Activated CD8-positive, alpha-beta memory T cell treated with anti-CD3 and anti-CD28 coated beads, Interleukin-2, amount 50 U/mL, for 24 hours (primary cell): ENCODE results near the gene EIF2B4.
A peak's percentile ranks its signal among the peaks of the same experiment; 100 is the strongest.
"Not testable (repeated sequence)": the region's sequence is repeated elsewhere in the genome, so short reads cannot be mapped to it uniquely, and the experiment has no call there.

Experiments used
- DNase-seq: peaks from one replicate; pipeline ENCODE4 v3.0.0-alpha.2; 2020; ENCODE audit errors: extremely low read depth

The EIF2B4 gene

DNA sequence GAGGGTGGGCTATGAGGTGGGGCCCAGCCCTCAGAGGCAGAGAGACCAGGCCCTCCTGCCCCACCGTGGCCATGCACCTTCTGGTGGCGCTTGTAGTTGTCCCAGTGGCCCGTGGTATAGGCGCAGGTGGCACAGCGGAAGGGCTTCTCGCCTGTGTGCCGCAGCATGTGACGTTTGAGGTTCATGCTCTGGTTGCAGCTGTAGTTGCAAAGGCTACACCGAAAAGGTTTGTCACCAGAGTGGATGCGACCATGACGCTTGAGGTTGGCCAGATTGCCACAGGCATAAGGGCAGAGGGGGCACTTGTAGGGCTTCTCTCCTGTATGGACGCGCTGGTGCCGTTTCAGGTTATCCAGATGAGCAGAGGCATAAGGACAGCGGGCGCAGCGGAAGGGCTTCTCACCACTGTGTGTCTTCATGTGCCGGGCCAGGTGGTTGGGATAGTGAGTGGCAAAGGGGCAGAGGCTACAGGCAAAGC lies 7.5 kb upstream of the EIF2B4 start:
- no peak for DNase-seq

DNA sequence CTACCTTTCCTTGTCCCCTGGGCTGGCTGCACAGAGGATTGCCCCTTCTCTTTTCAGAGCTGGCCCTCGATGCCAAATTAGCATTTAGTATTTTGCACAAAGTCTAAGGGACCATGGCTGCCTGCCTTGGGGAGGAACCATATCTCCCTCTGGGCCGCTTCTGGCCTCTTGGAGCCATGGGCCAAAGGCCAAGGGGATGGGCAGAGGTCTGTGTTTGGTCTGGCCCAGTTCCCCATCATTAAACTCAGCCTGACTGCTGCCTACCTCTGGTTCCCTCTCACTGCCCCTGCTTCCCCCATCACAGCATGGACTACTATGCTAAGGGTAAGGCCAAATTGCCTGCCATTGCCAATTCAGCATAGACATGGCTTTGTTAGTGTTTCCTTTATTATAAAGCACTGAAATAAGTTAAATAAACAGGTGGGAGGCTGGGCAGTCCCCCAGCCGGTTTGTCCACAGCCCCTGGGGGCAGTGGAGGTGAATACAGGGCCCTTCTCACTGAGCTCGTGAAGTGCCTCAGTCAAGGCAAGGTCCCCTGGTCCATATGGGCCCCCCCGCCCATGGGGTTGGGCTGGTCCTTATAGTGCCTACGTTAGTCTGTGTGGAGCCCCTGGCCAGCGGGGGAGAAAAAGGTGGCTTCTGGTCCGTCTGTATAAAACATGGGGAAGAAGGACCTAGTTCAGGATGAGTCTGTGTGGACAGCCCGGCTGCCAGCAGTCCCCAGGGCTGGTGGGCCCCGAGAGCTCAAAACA lies 6.9 kb upstream of the EIF2B4 start:
- no peak for DNase-seq

DNA sequence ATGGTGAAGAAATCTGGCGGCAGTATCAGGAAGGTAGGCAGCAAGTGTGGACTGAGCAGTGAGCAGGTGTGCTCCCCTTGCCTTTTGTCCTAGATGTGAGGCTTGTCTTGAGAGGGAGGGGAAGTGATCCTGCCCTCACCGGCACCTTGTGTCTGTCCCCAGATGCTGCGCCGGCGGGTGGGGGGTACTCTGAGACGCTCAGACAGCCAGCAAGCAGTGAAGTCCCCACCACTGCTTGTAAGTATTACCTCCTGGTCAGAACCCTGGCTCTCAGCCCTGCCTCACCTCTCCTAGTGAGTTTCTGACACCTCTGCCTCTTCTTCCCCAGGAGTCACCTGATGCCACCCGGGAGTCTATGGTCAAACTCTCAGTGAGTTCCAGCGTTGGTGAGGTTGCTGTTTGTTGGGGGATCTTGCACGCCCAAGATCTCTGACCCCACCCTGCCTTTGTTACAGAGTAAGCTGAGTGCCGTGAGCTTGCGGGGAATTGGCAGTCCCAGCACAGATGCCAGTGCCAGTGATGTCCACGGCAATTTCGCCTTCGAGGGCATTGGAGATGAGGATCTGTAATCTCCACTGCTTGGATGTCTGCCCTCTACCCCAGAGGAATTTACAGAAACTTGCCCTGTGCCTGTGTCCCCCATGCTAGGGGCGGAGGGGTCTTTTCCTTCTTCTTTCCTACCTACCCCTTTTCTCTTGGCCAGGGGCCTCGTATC lies 6.2 kb upstream of the EIF2B4 start:
- no peak for DNase-seq

DNA sequence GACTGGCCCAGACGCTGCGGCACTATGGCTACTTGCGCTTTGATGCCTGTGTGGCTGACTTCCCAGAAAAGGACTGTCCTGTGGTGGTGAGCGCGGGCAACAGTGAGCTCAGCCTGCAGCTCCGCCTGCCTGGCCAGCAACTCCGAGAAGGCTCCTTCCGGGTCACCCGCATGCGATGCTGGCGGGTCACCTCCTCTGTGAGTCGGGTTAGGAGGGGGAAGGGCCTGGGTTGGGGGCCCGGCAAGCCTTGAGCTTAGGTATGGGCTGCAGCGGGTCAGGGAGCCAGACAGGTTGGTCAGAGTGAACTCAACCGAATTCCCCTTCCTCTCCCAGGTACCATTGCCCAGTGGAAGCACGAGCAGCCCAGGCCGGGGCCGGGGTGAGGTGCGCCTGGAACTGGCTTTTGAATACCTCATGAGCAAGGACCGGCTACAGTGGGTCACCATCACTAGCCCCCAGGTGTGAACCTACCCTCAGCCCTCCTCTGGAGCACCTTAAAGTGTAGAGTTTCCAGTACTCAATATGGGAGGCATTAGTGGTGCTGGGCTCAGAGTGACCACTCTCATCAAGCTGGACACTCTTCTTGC lies 5.5 kb upstream of the EIF2B4 start:
- DNase-seq, result no peak

DNA sequence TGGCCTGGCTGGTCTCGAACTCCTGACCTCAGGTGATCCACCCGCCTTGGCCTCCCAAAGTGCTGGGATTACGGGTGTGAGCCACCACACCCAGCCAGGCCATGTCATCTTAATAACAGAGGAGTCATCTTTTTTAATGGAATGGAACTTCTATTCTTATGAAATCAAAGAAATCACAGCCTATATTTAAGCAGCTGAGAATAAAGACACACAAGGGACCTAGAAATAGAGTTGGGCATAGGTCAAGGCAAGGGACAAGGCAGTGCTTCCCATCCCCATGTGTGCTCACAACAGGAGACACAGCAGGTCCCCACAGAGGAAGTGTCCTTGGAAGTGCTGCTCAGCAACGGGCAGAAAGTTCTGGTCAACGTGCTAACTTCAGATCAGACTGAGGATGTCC lies 3.4 kb upstream of the EIF2B4 start:
- no peak for DNase-seq

DNA sequence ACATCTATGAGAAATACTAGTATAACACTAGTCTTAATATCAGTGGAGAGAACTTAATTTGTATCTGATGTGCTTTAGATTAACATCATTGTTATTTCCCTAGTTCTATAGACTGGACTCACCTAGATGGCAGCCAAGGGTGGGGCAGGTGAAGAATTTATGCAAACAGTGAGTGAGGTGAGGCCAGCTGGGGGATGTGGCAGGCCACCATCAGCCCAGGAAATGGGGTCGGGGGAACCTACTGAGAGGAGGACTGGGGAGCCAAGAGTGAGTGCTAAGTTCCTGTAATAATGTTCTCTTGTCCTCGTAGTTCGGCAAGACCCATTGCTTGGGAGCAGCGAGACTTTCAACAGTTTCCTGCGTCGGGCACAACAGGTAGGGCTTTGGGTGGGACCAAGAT lies 2.8 kb upstream of the EIF2B4 start:
- no peak for DNase-seq

DNA sequence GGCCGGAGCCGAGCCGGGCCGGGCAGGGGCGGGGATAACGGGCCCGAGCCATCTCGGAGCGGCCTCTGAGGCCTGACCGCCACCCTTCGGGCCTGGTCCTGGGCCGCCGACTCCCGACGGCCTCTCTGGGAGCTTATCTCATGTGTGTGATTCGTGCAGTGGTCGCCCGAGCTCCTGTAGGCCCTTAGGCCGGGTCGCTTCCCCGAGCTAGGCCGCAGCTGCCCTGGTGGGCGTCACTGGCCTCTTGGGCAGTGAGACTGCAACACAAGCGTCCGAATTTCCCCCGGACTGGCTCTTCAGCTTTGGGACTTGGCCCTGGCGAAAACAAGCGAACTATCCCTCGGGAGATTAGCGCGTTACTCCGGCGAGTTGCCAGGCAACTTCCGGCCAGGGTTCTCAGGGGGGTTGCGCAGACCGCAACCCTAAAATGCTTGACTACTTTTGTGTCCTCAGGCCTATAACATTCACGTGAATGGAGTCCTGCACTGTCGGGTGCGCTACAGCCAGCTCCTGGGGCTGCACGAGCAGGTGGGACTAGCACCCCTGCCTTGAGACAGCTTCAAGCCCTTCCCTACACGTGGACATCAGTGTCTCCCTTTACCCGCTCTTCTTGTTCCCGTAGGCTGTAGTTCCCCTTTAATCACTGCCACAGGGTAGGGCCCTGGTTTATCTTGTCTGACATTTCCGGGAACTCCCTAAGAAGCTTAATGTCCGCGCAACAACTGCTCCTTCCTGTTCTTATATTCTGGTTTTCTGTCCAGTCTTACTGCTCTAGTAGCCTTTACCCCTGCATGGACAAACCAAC lies 880 bp upstream of the EIF2B4 start:
- no peak for DNase-seq

DNA sequence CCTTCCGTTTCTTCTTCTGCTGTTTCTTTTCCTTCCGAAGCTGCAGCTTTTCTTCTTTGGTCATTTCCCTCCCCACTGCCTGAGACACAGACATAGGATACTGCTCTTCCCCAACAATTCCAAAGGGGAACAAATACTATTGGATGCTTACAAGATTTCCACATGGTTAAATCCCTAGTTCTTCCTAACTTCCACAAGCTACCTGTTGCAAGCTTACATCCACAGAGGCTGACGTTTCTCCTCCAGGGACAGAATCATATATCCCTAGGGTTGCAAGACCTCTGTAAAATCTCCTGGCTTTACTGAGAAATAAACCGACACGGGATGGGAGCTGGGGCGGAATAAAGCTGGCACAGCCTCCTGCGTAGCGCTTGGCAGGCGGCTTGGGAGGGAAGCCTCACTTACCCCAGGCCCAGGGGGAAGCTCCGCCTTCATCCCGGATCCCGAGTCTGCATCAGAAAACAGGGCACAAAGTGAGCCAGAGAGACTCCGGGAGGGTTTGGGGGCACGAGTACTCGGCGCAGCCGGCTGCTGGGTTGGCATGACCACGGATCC lies 590 bp downstream of the EIF2B4 start:
- no peak for DNase-seq

DNA sequence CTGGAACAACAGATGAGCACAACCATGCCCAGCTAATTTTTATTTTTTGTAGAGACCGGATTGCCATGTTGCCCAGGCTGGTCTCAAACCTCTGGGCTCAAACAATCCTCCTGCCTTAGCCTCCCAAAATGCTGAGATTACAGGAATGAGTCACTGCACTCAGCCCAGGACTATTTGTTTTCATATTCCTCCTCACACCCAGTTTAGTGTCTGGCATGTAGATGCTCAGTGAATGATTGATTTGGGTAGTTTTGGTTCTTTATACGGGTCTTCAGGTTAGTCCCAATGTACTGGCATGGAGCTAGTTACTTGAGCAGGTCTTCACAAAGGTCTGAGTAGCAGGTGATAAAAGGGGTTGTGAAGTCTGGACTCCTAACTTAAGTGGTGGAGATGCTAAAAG lies 6.2 kb downstream of the EIF2B4 start:
- no peak for DNase-seq

DNA sequence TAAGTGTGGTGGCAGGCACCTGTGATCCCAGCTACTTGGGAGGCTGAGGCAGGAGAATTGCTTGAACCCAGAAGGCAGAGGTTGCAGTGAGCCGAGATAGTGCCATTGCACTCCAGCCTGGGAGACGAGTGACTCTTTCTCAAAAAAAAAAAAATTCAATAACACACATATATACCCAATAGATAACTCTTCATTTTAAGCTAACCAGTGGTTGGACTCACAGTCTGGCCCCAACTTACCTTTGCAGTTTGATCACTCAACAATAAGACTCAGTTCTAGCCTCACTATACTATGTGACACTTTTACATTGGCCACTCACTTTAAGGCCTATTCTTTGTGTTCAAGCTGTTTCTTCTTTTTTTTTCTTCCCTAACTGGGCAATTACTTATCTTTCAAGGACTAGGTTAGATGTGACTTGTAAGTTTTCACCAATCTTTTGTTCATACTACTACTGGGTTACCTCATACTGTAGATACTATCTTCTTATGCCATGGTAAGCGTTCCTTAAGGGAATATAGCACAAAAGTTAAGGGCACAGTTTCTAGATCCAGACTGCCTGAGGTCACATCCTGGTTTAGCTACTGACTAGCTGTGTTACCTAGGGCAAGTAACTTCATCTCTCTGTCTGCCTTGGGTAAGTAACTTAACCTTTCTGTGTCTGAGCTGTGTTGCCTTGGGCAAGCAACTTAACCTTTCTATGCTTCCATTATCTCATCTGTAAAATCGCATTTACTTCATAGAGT lies 7.3 kb downstream of the EIF2B4 start:
- DNase-seq, result no peak

DNA sequence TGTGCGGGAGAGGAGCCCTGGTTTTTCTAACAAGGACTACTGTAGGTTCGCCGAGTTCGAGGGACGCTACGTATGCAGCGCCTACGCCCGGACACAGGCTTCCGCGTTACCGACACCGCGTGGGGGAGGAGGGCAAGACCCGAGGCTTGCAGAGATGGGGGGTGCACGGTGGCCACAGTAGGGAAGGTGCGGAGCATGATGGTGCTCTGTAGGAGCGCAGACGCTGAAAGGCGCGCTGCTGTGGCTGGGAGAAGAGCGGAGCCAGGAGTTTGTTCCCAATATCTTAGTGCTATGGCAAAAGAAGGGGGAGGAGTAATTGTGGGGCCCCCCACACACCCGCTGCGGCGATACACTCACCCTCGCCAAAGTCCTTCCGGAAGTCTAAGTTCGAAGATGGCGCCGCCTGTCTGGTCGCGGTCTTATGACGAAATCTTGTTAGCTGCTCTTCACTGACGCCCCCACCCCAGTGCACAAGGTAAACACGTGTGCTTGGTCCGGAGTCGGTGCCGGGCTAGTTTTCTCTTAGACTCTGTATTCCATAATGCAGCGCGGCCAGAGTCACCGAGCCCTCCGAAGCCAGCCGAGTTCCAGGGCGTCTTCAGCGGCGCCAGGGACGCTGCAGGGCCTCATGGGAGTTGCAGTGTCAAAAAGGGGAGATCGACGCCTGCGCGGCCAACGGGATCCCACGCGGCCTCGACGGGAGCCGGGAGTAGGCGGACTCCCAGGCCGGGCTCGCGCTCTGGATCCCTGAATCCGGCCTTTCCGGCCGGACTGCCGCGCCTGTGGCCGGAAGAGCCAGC lies 13.6 kb downstream of the EIF2B4 start, which contains the start of gene GTF3C2:
Gene GTF3C2, minus strand, starts transcription at position 383 of the 800 bp plus-strand sequence. CDS start 13,210 bp downstream, outside the sequence.
- DNase-seq, result peak; percentile 88

DNA sequence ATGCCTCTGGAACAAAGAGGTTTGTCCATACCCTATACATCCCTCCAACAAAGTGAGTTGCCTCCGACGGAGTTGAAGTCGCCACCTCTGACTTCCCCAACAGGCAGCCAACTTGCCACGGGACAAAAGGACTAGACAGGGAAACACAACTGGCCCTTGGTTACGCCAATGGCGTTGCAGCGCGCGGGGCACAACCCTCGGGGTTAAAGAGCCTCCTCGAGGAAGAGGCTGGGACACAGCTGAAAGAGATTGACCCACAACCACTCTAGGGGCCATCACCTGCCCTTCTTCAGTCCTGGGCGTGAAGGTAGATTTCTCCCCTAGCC lies 14.1 kb downstream of the EIF2B4 start:
- no peak for DNase-seq

DNA sequence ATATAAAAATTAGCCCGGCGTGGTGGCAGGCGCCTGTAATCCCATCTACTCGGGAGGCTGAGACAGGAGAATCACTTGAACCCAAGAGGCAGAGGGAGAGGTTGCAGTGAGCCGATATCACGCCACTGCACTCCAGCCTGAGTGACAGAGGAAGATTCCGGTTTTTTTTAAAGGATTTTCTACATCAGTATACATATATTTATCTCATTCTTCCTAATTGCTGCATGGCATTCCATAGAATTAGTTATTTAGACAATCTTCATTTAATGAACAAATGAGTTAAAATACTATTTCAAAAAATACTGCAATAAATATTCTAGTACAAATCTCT lies 15.6 kb downstream of the EIF2B4 start:
- no peak for DNase-seq

DNA sequence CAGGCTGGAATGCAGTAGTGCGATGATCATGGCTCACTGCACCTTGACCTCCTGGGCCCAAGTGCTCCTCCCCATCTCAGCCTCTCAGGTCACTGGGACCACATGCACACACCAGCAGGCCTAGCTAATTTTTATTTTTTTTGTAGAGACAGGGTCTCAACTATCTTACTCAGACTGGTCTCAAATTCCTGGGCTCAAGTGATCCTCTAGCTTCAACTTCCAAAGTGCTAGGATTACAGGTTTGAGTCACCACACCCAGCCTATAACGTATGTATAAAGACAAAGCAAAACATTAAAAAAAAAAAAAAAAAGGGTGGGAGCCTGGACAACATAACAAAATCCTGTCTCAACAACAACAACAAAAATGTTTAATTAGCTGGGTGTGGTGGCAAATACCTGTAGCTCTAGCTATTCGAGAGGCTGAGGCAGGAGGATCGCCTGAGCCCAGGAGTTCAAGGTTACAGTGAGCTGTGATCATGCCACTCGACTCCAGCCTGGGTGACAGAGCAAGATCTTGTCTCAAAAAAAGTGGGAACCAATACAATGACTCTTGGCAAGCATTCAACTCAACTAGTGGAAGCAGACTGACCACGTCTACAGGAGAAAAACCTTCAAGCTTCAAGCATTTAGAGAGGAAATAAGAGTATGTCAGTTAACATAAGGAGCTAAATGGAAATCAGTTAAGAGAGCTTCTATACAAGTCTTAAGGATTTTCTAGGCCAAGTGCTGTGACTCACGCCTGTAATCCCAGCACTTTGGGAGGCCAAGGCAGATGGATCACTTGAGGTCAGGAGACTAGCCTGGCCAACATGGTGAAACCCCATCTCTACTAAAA lies 16.2 kb downstream of the EIF2B4 start:
- DNase-seq, result no peak

DNA sequence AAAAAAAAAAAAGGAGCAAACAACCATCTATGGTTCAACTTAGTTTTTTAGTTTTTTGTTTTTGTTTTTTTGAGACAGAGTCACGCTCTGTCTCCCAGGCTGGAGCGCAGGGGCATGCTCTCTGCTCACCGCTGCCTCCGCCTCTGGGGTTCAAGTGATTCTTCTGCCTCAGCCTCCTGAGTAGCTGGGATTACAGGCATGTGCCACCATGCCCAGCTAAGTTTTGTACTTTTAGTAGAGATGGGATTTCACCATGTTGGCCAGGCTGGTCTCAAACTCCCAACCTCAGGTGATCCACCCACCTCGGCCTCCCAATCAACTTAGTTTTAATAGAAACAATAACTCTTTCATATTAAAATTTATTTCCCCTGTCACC lies 16.8 kb downstream of the EIF2B4 start:
- not testable (repeated sequence) for DNase-seq

DNA sequence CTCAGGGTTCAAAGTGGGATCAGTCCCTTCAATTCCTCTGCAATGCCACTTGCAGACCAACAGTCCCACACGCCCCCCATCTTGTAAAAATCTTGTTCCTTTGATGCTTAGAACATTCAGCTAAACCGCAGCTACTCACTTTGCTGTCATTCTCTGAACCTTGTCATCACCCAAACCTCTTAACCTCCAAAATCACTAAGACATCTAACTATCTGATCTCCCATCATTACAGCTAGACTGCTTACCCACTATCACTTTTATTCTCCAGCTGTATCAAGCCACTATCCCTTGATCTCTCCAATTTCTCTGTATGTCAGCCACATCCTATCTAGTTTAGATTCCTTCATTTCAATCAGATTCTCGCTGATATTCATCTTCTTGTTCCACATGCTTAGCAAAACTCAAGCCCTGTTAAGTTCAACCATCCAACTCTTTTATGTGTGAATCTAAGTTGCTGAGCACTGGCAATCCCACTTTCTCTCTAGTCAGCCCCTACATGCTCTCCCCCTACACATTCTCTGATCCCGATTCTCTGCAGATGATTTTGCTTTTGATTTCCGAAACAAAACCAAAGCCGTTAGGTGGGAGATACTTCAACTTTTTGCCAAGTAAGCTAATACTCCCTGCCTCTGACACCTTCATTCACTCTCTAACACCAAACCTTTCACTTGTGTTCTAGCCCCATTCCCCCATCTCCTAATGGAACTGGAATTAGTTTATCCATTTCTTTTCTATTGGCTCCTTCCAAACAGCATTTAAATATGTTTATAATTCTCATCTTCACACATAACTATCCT lies 18.1 kb downstream of the EIF2B4 start:
- DNase-seq, result no peak

DNA sequence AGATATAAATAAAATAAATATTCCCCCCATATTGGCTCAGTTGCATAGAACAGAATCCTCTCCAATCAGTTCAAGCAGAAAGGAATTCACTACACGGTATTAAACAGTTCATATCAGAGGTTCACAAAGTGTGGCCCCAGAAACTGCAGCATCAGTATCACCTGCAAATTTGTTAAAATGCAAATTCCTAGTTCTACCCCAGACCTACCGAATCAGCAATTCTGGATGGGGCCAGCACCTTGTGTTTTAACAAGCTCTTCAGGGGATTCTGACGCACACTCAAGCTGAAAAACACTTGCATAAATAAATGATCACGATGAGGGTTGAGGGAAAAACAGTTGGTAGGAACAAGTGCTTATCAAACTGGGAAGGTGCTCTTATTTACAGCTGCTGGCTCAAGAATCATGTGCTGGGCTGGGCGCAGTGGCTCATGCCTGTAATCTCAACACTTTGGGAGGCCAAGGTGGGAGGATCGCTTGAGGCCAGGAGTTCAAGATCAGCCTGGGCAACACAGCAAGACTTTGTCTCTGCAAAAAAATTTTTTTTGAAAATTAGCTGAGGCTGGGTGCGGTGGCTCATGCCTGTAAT lies 19.9 kb downstream of the EIF2B4 start:
- DNase-seq, result no peak

DNA sequence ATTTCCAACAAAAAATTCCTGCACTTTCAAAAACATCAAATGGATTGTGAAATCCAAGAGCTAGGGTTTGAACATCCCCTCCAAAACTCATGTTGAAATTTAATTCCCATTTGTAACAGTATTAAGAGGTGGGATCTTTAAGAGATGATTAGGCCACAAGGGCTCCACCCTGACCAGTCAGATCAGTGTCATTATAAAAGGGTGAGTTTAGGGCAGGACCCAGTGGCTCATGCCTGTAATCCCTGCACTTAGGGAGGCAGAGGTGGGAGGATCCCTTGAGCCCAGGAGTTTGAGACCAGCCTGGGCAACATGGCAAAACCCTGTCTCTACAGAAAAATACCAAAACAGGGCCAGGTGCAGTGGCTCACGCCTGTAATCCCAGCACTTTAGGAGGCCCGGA lies 22.5 kb downstream of the EIF2B4 start:
- DNase-seq, result no peak
